Hindlimb muscle (tissue), 1 donor: ENCODE results near the gene EFNA4. TPM values are rescaled to one million over a fixed set of nuclear protein-coding genes. Genes with fewer than 3 reads are reported as not detected.

Source experiments
- DNase-seq: peaks from one replicate; pipeline ENCODE4 v3.0.0-alpha.2; 2013
- polyA plus RNA-seq: library from polyadenylated mRNA; unstranded; fragments of 120-200 nt; gene quantifications from one replicate; pipeline ENCODE4 v1.2.1, GENCODE V29; 2013; ENCODE audit not compliant: insufficient read length

The EFNA4 gene
- polyA plus RNA-seq, 1 donor: 6.0 TPM

- DNase-seq: no peak
Measured at GRCh38 chr1:155052439-155053395, 10.8 kb upstream of the EFNA4 start.

DNA sequence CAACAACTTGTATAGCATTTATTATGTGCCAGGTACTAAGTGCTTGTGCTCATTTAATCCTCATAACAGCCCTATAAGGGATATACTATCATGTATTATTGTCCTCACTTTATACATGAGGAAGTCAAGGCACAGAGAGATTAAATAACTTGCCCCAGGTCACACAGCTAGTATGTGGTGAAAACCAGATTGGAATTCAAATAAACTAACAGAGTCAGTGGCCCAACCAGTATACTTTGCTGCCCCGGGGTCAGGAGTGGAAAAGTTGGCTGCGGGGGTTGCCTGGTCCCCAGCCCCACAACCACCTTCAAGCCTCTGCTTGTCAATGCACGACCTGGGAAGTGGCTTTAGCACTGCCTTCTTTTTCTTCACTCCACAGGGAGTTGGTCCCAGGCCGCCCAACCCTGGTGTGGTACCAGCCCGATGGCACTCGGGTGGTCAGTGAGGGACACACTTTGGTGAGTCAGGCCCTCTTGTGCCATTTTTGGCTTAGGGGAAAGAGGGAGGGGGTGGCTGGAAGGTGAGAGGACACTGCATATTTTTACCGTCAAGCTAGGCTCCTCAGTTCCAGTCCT lies 9.9 kb upstream of the EFNA4 start:
- DNase-seq: no peak

DNA sequence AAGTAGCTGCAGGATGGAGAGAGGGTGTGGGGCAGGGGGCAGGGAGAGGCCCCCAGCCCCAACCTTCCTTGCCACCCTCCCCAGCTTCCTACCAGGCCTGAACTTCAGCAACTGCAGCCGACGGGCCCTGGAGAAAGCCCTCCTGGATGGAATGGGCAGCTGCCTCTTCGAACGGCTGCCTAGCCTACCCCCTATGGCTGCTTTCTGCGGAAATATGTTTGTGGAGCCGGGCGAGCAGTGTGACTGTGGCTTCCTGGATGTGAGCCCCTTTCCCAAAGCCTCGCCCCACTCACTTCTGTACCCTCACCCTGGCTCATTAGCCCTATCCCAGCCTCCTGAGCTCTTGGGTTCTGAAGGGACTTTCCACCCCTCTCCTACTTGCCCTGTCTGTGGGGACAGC lies 6.4 kb upstream of the EFNA4 start:
- DNase-seq: no peak

DNA sequence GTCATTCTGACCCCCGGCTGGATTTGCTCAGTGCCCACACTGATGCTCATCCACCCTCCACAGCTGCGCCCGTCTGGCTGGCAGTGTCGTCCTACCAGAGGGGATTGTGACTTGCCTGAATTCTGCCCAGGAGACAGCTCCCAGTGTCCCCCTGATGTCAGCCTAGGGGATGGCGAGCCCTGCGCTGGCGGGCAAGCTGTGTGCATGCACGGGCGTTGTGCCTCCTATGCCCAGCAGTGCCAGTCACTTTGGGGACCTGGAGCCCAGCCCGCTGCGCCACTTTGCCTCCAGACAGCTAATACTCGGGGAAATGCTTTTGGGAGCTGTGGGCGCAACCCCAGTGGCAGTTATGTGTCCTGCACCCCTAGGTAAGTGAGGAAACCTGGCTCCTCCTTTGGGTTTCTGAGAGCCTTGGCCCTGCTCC lies 5.7 kb upstream of the EFNA4 start:
- DNase-seq: no peak

- DNase-seq: no peak
Measured at GRCh38 chr1:155060736-155061135, 2.8 kb upstream of the EFNA4 start.

GRCh38 chr1:155061381-155062150 lies 2.0 kb upstream of the EFNA4 start:
- DNase-seq: peak; percentile 83

DNA sequence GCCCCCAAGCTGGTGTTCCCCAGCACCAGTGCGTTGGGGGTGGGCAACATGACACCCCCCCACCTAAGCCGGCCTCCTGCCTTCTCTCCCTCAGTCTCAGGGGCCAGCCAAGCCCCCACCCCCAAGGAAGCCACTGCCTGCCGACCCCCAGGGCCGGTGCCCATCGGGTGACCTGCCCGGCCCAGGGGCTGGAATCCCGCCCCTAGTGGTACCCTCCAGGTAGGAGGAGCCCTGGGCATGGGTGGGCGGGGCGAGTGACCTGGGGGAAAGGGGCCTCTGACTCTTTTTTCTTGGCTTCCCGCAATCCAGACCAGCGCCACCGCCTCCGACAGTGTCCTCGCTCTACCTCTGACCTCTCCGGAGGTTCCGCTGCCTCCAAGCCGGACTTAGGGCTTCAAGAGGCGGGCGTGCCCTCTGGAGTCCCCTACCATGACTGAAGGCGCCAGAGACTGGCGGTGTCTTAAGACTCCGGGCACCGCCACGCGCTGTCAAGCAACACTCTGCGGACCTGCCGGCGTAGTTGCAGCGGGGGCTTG lies 1.3 kb upstream of the EFNA4 start:
- no peak for DNase-seq

DNA sequence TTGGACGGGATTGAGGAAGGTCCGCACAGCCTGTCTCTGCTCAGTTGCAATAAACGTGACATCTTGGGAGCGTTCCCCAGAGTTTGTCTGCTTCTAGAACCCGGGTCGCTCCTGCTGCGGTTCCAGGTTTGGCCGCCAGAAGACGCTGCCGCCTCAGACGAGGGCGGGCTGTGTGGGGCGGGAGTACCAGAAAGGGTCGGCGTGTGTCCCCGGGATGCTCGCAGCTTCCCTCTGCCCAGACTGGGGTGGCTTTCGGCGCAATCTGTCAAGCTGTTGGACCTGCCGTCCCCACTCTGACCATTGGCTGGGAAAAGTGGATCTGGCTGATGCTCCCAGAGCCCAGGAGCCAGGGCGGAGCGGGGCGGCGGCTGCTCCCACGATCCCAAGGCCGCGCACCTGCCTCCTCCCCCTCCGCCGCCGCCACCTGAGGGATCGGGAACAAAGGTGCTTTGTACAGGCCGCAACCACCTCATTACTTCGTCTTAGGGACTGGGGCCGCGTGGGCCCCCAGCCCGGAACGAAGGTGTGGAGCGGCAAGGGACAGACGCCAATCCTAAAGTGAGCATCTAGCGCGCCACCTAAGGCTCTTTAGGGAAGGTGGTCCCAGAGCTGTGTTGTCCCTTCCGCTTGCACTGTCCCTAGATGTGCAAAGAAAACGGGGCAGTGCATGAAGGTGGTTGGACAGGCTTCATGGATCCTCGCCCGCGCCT lies 683 bp upstream of the EFNA4 start:
- DNase-seq: no peak

GRCh38 chr1:155064111-155064831 lies 731 bp downstream of the EFNA4 start:
- DNase-seq: no peak

DNA sequence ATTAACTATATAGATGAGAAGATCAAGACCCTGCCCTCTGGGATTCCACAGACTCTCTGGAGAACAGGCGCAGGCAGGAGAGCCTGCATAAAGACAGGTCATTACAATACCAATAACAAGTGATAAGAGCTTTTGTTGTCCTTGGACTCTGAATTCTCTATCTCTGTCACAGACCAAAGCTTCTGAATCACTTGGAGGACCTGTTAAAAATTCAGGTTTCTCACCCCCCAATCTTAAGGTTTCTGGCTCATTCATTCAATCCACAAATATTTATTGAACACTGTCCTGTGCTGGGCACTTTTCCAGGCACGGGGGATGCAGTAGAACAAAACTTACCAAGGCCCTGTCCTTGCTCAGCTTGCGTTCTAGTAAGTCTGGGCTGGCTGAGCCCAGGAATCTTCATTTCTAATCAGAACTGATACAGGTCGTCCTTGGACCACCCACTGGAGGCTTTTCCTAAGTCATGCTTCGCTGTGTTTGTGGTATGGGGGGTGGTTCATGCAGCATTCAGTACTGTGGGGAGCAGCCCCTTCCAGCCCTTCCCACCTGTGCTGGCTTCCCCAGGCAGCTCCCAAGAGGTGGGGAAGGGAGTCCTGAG lies 1.4 kb downstream of the EFNA4 start:
- no peak for DNase-seq

DNA sequence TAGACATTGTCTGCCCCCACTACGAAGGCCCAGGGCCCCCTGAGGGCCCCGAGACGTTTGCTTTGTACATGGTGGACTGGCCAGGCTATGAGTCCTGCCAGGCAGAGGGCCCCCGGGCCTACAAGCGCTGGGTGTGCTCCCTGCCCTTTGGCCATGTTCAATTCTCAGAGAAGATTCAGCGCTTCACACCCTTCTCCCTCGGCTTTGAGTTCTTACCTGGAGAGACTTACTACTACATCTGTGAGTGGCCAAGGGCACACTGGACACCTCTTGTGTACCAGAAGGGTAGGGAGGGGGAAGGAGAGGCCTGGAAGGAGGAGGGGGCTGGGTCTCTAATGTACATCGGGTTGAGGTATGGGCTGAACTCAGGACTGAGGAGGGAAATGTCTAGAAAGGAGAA lies 3.2 kb downstream of the EFNA4 start:
- DNase-seq: no peak

DNA sequence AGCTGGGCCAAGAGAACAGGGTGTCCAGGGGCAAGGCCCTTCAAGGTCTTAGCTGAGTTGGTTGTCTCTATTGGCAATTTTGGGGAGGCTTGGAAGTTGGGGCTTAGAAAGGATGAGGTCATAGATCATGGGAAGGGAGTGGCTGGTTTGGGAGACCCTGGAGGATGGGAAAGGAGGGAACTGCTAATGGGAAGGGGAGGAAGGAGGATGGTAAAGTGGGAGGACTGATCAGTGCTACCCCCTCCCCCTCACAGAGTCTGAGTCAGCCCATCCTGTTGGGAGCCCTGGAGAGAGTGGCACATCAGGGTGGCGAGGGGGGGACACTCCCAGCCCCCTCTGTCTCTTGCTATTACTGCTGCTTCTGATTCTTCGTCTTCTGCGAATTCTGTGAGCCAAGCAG lies 5.1 kb downstream of the EFNA4 start:
- DNase-seq: no peak

DNA sequence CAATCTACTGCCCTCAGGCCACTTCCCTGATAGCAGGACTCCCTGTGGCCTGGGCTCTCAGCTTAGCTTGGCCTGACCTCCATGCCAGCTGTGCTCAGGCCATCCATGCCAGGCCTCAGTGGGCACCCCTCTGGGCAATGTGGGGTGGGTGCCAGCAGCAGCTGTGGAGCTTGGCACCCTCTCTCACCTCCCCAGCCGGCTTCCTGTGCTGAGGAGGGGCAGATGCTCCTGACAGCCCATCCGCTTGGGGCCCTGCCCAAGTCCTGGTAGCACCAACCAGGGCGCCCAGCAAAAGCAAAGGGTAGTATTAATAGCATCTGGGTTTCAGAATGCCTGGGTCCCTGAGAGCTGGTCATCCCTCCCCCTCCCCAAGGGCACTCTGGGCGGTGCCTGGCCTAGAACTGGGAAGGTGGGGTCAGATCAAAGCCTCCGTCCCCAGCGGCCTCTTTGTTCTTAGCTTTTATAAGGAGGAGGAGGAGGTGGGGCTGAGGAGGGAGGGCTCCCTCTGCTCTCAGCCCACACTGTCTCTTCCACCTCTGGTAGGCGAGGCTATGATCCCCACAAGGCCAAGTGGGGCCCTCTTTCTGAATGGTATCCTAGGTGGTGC lies 6.1 kb downstream of the EFNA4 start:
- no peak for DNase-seq

DNA sequence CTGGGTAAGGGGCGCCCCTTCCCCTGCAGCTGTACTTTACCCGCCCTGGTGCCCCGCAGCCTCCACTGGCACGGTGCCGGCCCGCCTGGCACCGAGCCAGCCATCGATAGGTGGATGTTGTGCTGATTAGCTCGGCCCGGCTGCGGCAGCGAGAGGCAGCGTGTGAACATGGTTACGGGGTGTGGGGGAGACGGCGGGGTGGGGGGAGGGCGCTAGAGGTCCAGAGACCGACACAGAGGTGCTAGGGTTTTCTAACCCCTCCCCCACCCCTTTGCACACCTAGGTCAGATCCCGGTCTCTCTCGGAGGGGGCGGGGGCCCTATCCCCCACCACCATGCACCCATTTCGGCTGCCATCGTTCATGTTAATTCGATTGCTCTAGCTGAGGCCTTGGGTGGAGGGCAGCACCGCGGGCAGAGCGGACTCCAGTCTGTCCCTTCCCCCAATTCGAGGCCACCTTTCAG lies 6.7 kb downstream of the EFNA4 start:
- DNase-seq: no peak

GRCh38 chr1:155070721-155071569 lies 7.4 kb downstream of the EFNA4 start:
- peak; percentile 78 for DNase-seq

- DNase-seq: no peak
Measured at GRCh38 chr1:155071701-155072100, 8.2 kb downstream of the EFNA4 start.

DNA sequence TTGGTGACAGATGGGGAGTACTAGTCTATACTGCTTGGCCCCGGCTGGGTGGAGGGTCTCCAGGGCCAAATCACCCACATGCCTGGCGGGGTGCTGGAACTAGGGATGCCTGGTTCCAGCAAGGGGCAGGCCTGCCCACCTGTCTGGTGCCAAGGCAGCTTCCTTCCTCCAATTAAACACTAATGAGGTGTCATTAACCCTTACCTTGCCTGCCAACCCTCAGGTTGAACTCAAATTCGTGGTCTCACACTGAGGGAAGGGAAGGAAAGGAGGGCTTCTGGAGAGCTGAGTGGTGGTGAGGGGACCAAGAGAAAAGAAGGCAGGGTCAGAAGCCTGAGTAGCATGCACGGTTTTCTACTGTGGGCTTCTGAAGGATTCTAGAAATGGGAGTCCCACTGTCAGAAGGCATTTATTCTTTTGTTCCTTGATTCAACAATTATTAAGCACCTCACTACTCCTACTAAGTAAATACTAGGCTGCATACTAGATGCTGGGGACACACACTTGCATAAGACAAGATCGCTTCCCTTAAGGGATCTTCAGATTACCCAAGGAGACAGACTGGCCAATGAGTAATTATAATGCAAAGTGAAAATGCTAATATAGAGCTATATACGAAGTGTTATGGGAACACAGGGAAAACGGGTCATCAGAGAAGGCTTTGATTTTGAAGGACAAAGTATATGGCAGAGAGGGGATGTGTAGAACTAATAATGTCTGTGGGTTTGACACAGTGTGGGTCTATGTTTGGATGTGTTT lies 9.2 kb downstream of the EFNA4 start:
- no peak for DNase-seq

GRCh38 chr1:155073377-155074242 lies 10.1 kb downstream of the EFNA4 start:
- no peak for DNase-seq
